Measurements from ENCODE around the gene PBX4. TPM values are rescaled to one million over a fixed set of nuclear protein-coding genes. Genes with fewer than 3 reads are reported as not detected.

The PBX4 gene
- total RNA-seq, 1 donor from 2014 or later: 0.53 TPM

DNA sequence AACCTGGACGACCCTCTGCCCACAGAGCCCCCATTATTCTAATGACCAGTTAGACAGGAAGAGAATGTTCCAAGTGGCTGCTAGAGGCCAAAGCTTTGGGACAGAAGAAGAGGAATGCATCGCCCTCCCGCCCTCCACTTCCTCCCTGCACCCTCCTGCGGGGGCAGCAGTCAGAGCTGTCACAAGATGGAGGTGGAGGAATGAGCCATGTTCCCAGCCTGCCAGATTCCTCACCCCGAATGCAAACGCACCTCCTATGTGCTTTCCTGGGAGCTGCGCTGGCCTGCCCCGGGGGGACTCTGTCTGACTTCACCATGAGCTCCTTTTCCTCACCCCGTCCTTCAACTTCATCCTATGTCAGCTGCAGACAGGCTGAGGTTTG is 88.1 kb downstream of the PBX4 start:
- Histone ChIP-seq H3K36me3 (ENCODE audit: control insufficient read depth, insufficient read depth, low read length) (peaks cover 6% of the 10 kb centered on the region), H3K4me3 (ENCODE audit: low read depth, low read length) (no peak overlapping the region), H3K27me3 (ENCODE audit: control insufficient read depth, insufficient read depth, low read length) (peaks cover 3% of the 10 kb centered on the region)
- TF ChIP-seq, protein P1, sequence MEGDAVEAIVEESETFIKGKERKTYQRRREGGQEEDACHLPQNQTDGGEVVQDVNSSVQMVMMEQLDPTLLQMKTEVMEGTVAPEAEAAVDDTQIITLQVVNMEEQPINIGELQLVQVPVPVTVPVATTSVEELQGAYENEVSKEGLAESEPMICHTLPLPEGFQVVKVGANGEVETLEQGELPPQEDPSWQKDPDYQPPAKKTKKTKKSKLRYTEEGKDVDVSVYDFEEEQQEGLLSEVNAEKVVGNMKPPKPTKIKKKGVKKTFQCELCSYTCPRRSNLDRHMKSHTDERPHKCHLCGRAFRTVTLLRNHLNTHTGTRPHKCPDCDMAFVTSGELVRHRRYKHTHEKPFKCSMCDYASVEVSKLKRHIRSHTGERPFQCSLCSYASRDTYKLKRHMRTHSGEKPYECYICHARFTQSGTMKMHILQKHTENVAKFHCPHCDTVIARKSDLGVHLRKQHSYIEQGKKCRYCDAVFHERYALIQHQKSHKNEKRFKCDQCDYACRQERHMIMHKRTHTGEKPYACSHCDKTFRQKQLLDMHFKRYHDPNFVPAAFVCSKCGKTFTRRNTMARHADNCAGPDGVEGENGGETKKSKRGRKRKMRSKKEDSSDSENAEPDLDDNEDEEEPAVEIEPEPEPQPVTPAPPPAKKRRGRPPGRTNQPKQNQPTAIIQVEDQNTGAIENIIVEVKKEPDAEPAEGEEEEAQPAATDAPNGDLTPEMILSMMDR (IDR thresholded peaks at IDR 0.05; ENCODE audit: insufficient read depth, low read length, severe bottlenecking): no peak
- DNase-seq (ENCODE audit: low read depth): no peak
- no peak for FAIRE-seq

DNA sequence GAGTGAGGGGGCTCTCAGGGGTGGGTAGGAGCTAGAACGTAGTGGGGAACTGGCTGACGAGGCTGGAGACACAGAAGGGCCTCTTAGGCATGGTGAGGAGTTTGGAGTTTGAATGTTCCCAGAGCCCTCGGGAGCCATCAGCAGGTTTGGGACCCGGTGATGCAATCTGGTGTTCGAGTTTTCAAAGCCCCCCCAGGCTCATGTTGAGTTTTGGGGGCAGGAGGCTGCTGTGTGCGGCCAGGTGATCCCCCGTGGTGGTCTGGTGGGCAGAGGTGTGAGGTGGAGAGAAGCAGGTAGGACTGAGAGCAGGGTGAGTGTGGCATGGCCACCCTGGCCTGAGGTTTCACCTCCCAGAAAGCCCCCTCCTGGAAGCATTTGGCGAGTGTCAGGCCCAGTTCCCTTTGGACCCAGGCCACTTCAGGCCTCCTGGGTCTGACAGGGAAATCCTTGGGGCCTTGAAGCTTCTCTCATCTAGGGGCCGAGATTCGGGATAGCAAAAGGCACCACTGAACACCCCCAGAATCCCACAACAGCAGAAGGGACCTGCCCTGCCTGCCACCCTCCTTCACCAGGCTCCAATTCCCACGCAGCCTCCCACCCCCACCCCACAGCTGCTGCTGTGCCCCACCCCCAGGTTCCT is 88.6 kb downstream of the PBX4 start:
- TF ChIP-seq, protein P1 (IDR thresholded peaks at IDR 0.05; ENCODE audit: insufficient read depth, low read length, severe bottlenecking): no peak
- no peak overlapping the region for H3K4me3 ChIP-seq (ENCODE audit: low read depth, low read length)
- peaks cover 2% of the 10 kb centered on the region for H3K27me3 ChIP-seq (ENCODE audit: control insufficient read depth, insufficient read depth, low read length)
- peaks cover 6% of the 10 kb centered on the region for H3K36me3 ChIP-seq (ENCODE audit: control insufficient read depth, insufficient read depth, low read length)
- FAIRE-seq (no peak), DNase-seq (ENCODE audit: low read depth) (no peak)

DNA sequence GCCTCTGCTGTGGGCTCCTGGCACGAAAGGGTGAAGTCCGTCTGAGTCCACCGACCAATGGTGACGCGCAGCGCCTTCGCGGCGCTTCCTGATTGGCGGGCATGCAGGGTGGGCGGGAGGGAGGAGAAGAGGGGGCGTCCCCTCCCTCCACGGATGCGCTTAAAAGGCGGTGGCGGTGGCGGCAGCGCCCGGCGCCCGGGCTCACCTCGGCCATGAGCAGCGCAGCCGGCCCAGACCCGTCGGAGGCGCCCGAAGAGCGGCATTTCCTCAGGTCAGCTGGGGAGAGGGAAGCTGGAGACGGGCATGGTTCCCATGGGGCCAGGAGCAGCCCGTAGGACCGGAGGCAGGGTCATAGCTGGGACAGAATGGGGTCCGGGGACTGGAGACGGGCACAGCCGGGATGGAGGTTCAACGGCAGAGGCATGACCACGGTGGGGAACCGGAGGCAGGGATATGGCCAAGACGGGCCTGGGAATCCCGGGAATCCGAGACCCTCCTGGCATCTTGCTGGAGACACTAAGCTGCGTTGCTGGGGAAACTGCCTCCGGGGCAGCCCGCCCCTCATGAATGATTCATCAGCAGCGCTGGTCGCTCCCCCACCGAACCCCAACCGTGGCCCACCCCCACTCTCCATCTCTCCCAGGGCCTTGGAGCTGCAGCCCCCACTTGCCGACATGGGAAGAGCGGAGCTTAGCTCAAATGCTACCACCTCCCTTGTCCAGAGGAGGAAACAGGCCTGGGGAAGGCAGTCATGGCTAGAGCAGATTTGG is 89.6 kb downstream of the PBX4 start, which contains the start of gene YJEFN3:
Gene YJEFN3, plus strand, starts transcription at position 191 of the 770 bp plus-strand sequence. Its CDS starts 22 bp downstream, at position 213.
- no peak for DNase-seq (ENCODE audit: low read depth)
- TF ChIP-seq, protein P1 (IDR thresholded peaks at IDR 0.05; ENCODE audit: insufficient read depth, low read length, severe bottlenecking): no peak
- H3K27me3 ChIP-seq (ENCODE audit: control insufficient read depth, insufficient read depth, low read length): no peaks in the 10 kb centered on the region
- no peak within 1 kb of the TSS for H3K4me3 ChIP-seq (ENCODE audit: low read depth, low read length)
- peaks cover 6% of the 10 kb centered on the region for H3K36me3 ChIP-seq (ENCODE audit: control insufficient read depth, insufficient read depth, low read length)
- FAIRE-seq: no peak

DNA sequence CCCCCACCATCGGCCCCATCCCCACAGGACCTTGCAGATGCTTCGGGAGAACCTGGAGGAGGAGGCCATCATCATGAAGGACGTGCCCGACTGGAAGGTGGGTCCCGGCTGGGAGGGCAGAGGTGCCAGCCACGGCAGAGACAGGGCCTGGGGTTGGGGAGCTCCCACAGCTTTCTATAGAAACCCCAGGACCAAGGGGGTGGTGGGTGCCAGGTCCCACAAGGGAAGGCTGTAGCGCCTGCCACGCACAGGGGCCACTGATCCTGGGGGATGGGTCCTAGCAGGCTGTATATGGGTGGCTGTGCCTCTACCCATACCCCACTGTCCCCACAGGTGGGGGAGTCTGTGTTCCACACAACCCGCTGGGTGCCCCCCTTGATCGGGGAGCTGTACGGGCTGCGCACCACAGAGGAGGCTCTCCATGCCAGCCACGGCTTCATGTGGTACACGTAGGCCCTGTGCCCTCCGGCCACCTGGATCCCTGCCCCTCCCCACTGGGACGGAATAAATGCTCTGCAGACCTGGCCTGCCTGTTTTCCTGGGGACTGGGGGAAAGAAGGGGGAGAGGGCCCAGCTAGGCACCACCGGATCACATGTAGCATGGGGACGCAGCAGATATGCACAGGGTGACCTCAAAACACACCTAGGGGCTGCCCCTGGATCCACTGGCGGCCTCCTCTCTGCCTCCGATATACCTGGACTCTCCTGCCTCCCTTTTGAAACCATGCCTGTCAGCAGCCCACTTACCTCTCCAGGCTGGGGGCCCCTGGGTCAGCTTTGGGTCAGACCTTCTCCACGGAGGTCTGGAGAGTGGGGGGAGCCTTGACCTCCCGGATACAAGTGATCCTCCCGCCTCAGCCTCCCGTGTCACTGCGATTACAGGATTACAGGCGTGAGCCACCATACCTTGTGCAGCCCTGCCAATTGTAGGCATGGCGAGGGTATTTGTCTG is 90.5 kb downstream of the PBX4 start:
- FAIRE-seq: no peak

DNA sequence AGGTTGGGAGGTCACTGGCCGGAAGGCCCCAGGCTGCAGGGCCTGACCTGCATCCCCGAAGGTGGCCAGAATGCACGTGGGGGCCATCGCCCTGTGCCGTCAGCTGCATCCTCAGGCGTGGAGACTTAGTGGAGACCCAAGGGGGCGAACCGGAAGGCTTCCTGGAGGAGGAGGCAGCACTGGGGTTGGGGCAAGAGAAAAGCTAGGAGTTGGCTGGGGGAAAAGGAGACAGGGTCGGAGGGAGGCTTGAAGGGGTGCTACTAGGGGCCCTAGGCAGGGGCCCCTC is 91.2 kb downstream of the PBX4 start:
- DNase-seq (ENCODE audit: low read depth) (no peak), FAIRE-seq (no peak)
- H3K4me3 ChIP-seq (ENCODE audit: low read depth, low read length): no peak overlapping the region
- peaks cover 6% of the 10 kb centered on the region for H3K36me3 ChIP-seq (ENCODE audit: control insufficient read depth, insufficient read depth, low read length)
- TF ChIP-seq, protein P1 (IDR thresholded peaks at IDR 0.05; ENCODE audit: insufficient read depth, low read length, severe bottlenecking): no peak
- no peaks in the 10 kb centered on the region for H3K27me3 ChIP-seq (ENCODE audit: control insufficient read depth, insufficient read depth, low read length)

More for the DNA sequence above, 90.5 kb downstream of the PBX4 start:
- TF ChIP-seq, protein P1 (IDR thresholded peaks at IDR 0.05; ENCODE audit: insufficient read depth, low read length, severe bottlenecking): no peak
- Histone ChIP-seq H3K4me3 (ENCODE audit: low read depth, low read length) (no peak overlapping the region), H3K27me3 (ENCODE audit: control insufficient read depth, insufficient read depth, low read length) (no peaks in the 10 kb centered on the region), H3K36me3 (ENCODE audit: control insufficient read depth, insufficient read depth, low read length) (peaks cover 6% of the 10 kb centered on the region)
- DNase-seq (ENCODE audit: low read depth): no peak
